HL-60 (cell line): ENCODE results near the gene CLEC10A.
"Not testable (repeated sequence)": the region's sequence is repeated elsewhere in the genome, so short reads cannot be mapped to it uniquely, and the experiment has no call there.

Experiments
- DNase-seq, 2 experiments: peaks; one replicate each; pipeline ENCODE4 v3.0.0-alpha.2; 2010 to 2020; ENCODE audit warnings: low read depth in 1 of 2, low spot score in 1 of 2
- H3K27ac ChIP-seq: fragments of 250-450 bp; sonication (Bioruptor Pico); replicated peaks from 2 replicates; pipeline ENCODE4 v1.5.1; 2020; ENCODE audit warnings: mild to moderate bottlenecking, moderate library complexity
- H3K27me3 ChIP-seq: fragments of 250-450 bp; sonication (Bioruptor Pico); 2 replicates; pipeline ENCODE4 v1.5.1; 2021; ENCODE audit warnings: mild to moderate bottlenecking, moderate library complexity; ENCODE audit not compliant: insufficient read depth, poor library complexity, severe bottlenecking
- H3K4me3 ChIP-seq: replicated peaks from 2 replicates; pipeline ENCODE4 v1.5.1; 2011; ENCODE audit warnings: mild to moderate bottlenecking, control low read depth, low read length; ENCODE audit not compliant: insufficient read depth
- GABPA ChIP-seq: IDR thresholded peaks from 2 replicates; pipeline ENCODE4 v1.6.1; 2012; ENCODE audit warnings: low read depth
- POLR2AphosphoS5 ChIP-seq: IDR thresholded peaks from 2 replicates; pipeline ENCODE4 v1.6.1; 2012; ENCODE audit warnings: low read depth
- REST ChIP-seq: IDR thresholded peaks from 2 replicates; pipeline ENCODE4 v1.6.1; 2012; ENCODE audit warnings: low read depth; ENCODE audit not compliant: insufficient replicate concordance
- SPI1 ChIP-seq: IDR thresholded peaks from 2 replicates; pipeline ENCODE4 v1.6.1; 2012; ENCODE audit warnings: low read depth, mild to moderate bottlenecking, borderline replicate concordance
- TF ChIP-seq, protein P1 (sequence below): IDR thresholded peaks from one replicate; pipeline ENCODE4 v1.5.1; 2011; ENCODE audit warnings: low read length, control low read depth, inconsistent platforms; ENCODE audit not compliant: insufficient read depth

The CLEC10A gene

DNA sequence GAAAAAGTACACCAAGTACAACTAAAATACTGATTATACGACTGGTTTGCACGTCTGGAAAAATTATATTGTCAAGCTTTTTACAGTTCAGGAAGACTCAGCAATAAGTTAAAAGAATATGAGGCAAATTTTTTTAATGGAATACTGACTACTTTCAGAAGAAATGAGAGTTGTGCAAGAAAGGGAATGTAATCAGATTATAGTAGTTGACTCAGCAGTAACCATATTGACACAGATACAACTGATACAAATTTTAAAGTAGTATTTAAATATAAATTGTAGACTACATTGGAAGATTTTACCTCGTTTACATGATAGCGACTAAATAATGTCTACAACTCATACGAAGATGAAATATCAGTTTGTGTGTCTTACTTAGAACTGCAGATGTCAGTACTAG, 17.9 kb upstream of the CLEC10A start:
- TF ChIP-seq GABPA (no peak), SPI1 (no peak), REST (no peak), POLR2AphosphoS5 (no peak)
- TF ChIP-seq, protein P1, sequence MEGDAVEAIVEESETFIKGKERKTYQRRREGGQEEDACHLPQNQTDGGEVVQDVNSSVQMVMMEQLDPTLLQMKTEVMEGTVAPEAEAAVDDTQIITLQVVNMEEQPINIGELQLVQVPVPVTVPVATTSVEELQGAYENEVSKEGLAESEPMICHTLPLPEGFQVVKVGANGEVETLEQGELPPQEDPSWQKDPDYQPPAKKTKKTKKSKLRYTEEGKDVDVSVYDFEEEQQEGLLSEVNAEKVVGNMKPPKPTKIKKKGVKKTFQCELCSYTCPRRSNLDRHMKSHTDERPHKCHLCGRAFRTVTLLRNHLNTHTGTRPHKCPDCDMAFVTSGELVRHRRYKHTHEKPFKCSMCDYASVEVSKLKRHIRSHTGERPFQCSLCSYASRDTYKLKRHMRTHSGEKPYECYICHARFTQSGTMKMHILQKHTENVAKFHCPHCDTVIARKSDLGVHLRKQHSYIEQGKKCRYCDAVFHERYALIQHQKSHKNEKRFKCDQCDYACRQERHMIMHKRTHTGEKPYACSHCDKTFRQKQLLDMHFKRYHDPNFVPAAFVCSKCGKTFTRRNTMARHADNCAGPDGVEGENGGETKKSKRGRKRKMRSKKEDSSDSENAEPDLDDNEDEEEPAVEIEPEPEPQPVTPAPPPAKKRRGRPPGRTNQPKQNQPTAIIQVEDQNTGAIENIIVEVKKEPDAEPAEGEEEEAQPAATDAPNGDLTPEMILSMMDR = no peak
- Histone ChIP-seq H3K27me3 (no peaks in the 10 kb centered on the region), H3K4me3 (no peak overlapping the region), H3K27ac (no peak overlapping the region)
- DNase-seq = no peak

GRCh38 chr17:7095625-7096024, 15.6 kb upstream of the CLEC10A start:
- no peak overlapping the region for H3K4me3 ChIP-seq
- no peak overlapping the region for H3K27ac ChIP-seq
- H3K27me3 ChIP-seq = no peaks in the 10 kb centered on the region
- TF ChIP-seq, protein P1 = no peak
- TF ChIP-seq SPI1 (peak; percentile 68), GABPA (no peak)
- no peak for DNase-seq

- H3K4me3 ChIP-seq = no peak overlapping the region
- H3K27ac ChIP-seq = no peak overlapping the region
- no peaks in the 10 kb centered on the region for H3K27me3 ChIP-seq
- DNase-seq = no peak
- TF ChIP-seq SPI1 (no peak), POLR2AphosphoS5 (no peak), GABPA (no peak), REST (no peak)
- TF ChIP-seq, protein P1 = no peak
Observed at GRCh38 chr17:7094652-7095019, 14.6 kb upstream of the CLEC10A start.

DNA sequence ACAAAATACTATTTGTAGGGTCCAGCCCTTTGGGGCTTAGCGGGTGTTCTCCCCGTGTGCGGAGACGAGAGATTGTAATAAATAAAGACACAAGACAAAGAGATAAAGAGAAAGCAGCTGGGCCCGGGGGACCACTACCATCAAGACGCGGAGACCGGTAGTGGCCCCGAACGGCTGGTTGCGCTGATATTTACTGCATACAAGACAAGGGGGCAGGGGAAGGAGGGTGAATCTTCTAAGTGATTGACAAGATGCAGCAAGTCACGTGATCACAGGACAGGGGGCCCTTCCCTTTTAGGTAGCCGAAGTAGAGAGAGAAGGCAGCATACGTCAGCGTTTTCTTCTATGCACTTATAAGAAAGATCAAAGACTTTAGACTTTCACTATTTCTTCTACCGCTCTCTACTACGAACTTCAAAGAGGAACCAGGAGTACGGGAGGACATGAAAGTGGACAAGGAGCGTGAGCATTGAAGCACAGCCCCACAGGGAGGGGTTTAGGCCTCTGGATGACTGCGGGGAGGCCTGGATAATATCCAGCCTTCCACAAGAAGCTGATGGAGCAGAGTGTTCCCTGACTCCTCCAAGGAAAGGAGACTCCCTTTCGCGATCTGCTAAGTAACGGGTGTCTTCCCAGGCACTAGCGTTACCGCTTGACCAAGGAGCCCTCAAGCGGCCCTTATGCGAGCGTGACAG, 11.4 kb upstream of the CLEC10A start:
- not testable (repeated sequence) for H3K27me3 ChIP-seq, DNase-seq, H3K4me3 ChIP-seq, H3K27ac ChIP-seq

GRCh38 chr17:7089570-7089969, 9.5 kb upstream of the CLEC10A start:
- H3K27ac ChIP-seq, H3K4me3 ChIP-seq, H3K27me3 ChIP-seq, DNase-seq: not testable (repeated sequence)

GRCh38 chr17:7088442-7088841, 8.4 kb upstream of the CLEC10A start:
- not testable (repeated sequence) for H3K27me3 ChIP-seq, DNase-seq, H3K4me3 ChIP-seq, H3K27ac ChIP-seq
